GM21515 (cell line): ENCODE results near the gene PANK4.
"Not testable (repeated sequence)": the region's sequence is repeated elsewhere in the genome, so short reads cannot be mapped to it uniquely, and the experiment has no call there.

Source experiments
- ATAC-seq: cut with Tn5 transposase; IDR thresholded peaks from one replicate; pipeline ENCODE4 v1.9.1; 2021; ENCODE audit not compliant: unreplicated experiment

Gene PANK4

DNA sequence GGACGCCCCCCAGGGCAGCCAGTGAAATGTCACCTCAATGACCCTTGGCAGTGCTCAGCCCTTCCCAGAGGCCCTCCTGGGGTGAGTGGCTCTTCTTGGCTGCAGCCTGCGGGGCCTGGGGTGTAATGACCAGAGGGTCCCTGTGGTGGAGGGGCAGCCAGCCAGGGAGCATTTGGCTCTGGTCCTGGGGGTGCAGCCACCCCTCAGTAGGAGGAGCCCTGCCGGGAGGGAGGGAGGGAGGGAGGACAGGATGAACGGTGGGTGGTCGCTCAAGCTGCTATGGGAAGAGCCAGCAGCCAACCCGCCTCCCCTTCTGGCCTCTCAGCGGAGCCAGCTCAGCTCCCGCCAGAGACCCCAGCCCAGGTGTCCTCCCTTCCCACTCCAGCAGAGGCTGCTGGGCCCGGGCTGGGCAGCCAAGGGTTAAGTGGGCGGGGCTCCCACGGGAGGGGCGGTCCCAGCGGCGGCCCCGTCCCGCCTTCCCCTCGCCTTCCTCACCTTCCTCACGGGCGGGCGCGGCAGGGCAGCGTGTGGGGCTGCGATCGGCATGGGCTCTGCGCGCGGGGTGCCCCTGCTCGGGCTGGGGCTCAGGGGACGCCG, 59.3 kb downstream of the PANK4 start:
- ATAC-seq = no peak

DNA sequence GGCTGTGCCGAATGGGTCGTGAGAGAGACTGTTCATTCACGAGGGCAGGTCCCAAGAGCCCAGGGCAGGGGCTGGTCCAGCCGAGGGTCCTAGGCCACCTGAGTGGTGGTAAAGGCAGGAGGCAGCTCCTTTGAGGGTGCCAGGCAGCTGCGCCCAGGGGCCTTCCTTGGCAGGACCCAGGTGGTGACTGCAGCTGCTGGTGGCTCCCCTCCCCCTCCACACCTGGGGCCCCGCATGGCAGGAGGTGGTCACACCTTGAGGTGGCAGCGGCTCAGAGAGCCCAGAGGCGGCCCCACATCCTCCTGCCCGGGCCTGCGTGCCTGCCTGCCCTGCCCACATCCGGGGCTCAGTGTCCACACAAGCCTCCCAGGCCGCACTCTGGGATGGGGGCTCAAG, 60.1 kb downstream of the PANK4 start:
- no peak for ATAC-seq

DNA sequence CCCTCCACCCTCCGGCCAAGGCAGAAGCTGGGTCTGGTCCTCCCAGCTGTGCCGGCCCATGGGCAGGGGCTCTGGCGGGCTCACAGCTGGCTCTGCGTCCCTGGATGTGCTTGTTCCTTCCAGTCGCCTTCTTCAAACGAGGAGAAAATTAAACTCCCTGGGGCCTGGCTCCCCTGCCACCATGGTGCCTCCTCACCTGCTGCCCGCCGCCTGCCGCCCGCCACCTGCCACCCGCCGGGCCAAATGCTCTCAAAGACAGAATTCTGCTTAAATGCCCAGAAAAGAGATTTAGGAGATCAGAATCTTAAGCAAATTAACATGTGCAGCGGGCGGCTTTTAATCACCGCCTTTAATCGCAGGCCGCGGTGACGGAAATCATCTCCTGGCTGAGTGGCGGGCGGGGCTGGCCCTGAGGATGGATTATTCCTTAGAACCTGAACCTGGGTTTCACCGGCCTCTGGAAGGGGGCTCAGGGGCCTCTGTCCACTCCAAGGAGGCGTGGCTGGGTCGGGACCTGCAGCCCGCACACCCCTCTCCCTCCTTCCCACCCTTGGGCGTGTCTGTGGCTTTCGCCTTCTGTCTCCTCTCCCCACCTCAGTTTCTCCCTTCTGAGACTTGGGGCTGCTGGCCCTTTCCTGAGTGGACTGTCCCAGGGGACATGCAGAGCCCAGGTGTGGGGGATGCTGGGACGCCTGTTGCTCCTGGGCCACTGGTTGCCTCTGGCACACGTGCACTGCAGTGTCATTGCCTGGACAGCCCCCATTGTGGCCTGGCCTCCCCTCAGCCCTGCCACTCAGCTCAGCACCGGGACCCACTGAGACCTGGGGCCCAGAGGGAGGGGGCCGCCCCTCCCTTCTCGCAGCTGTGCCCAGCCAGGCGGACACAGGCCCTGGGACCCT, 60.8 kb downstream of the PANK4 start:
- ATAC-seq = no peak

DNA sequence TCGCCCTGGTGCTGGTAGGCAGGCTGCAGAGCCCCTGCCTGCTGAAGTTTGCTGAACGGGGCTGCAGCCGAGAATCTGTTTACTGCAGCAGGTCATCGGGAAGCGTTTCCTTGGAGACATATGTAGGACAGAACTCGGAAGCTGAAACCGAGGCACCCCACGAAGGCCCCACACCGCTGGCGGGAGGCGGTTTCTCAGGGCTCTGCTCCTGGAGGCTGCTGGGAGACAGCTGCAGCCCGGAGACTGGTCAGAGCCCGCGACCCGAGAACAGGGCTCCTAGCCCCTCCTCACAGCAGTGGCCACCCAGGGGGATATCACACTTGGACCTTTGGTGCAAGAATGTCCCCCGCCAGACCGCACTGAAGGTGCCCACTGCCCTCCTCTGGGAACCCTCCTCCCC, 63.0 kb downstream of the PANK4 start:
- no peak for ATAC-seq

DNA sequence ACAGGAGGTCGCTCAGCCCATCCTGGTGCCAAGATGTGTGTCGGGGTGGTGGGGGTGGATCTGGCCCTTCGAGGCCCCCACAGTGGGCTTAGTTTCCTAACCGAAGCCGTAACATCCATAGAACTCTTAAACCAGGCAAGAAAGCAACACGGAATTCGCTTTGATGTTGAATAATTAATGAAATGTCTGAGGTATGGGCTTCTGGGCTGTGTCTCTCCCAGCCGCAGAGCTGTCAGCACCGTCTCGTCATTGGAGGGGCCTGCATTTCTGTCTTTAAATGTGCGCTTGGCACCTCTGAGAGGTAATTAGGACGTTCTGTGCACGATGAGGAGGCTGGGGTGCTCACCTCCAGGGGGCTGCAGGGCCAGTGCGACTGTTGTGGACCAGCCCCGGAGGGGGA, 63.6 kb downstream of the PANK4 start:
- ATAC-seq = no peak

DNA sequence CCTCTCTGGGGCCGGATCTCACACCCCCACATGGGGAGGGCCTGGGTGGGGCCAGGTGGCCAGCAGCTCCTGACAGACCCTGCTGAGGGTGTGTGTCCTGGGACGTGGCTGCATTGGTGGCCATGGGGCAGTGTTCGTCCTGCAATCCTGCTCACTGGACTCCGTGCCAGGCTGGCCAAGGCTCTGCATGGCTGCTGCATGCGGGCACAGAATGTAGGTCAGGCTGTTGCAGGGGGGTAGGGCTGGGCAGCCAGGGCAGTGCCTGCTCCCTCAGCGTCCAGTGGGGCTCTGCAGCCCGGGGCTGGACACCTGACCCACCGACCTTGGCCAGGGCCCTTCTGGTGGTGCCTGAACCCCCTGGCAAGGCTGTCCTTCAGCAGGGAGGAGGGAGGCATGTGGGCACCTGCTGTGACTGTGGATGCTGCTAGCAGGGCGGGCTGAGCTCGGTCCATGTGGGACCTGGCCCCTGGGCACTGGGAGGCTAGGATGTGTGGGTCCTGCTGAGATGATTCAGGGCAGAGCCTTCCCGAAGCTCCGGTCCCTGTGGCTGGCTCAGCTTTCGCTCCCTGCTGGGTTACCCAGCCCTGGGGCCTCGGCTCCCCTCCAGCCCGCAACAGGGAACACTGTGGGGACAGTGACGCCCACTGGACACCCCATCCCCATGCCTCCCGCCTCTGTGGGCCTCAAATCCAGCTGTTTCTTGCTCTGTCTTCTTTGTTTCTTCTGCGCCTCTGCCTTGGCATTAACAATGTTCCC, 65.2 kb downstream of the PANK4 start:
- no peak for ATAC-seq

DNA sequence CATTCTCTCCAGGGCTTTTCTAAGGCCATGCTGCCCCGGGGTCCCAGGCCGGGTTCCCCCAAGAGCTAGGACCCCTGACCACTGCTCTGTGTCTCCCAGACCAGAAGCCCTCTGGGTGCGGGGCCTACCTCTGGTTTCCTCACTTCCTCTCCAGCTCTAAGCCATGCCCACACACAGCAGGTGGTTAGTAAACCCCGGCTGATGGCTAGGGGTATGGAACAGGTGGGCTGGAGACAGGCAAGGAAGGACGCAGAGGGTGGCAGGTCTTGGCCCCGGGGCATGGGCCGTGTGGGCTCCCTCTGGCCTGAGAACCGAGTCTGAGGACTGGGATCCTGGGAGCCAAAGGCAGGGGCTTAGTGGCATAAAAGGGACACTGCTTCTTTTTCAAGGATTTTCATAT, 66.2 kb downstream of the PANK4 start:
- ATAC-seq = no peak

DNA sequence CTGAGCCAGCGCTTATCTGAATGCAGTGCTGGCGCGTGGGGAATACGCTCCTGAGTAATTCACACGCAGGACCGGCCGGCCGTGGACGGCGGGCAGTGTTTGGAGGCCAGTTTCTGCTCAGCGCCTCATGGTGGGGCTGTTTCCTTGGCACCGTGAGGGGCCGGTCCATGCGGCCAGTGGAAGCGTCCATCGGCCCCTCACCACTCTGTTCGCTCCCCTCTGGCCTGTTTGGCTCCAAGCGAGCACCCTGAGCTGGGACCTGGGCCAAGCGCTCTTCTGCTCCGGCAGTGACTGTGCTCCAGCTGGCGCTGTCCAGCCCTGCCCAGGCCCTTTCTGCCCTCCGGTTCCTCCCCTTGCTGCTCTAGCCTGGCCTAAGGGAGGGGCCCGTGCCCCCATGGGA, 66.6 kb downstream of the PANK4 start:
- ATAC-seq = no peak

DNA sequence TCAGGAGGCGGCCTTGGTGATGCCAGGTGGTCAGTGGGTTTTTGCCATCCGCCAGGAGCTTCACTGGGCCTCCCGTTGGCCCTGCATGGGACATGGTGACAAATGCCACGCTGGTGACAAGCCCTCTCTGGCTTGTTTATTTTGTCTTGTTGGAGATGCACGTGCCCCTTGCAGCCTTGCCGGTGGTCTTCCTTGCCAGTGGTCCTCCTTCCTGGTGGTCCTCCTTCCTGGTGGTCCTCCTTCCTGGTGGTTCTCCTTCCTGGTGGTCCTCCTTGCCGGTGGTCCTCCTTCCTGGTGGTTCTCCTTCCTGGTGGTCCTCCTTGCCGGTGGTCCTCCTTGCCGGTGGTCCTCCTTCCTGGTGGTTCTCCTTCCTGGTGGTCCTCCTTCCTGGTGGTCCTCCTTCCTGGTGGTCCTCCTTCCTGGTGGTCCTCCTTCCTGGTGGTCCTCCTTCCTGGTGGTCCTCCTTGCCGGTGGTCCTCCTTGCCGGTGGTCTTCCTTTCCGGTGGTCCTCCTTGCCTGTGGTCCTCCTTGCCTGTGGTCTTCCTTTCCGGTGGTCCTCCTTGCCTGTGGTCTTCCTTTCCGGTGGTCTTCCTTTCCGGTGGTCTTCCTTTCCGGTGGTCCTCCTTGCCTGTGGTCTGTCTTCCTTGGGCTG, 67.2 kb downstream of the PANK4 start:
- ATAC-seq = not testable (repeated sequence)

DNA sequence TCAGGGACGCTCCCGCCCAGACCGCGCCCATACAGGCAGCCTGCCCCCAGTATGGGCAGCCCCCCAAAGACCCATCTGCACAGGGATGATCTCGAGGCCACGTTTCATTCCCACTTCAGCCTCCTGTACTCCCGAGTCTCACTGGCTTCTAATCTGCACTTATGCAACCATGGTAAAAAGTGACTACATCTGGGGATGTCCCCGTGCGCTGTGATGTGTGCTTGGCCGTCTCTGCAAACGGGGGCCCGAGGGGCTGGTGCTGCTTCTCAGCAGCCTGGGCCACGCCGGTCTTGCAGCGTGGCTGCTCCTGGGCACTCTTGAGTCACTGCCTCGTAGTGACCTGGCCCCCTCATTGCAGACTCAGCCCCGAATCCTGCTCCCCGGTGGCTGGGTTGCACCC, 67.7 kb downstream of the PANK4 start:
- no peak for ATAC-seq
